Measurements from ENCODE around the gene RAB24. TPM values are rescaled to one million over a fixed set of nuclear protein-coding genes. Genes with fewer than 3 reads are reported as not detected.

Gene RAB24
- polyA plus RNA-seq, 1 donor from 2014 or later: 79.0 TPM

DNA sequence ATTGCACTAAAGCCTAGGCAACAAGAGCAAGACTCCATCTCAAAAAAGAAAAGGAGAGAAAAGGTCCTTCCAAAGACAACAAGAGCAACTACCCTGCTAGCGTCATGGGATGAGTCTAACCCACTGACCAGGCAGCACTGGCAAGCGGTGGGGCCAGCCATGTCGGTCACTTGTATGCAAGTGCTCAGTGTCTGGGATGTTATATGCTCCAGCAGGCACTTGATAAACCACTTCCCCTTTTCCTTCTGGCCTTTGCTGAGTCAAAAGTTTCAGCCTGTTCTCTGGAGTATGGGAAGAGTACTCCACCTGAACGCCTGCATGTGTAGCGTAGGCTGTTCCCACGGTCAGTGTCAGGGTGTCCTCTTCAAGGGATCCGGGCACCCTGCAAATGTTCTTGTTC is 17.4 kb upstream of the RAB24 start:
- Histone ChIP-seq H3K9me2 (ENCODE audit: insufficient read depth, low read length) (no peaks in the 10 kb centered on the region), H2AFZ (ENCODE audit: low read depth, low read length) (no peak overlapping the region), H3K27me3 (ENCODE audit: insufficient read depth, low read depth, low read length) (no peaks in the 10 kb centered on the region), H3K36me3 (ENCODE audit: insufficient read depth, low read length) (no peaks in the 10 kb centered on the region), H3F3A (ENCODE audit: insufficient read depth, low read length, poor library complexity, severe bottlenecking) (no peaks in the 10 kb centered on the region), H4K20me1 (ENCODE audit: insufficient read depth) (no peaks in the 10 kb centered on the region), H3K4me2 (ENCODE audit: low read length) (no peak overlapping the region), H3K9me3 (ENCODE audit: low read length) (no peaks in the 10 kb centered on the region), H3K27ac (ENCODE audit: low read length) (no peak overlapping the region), H3K4me3 (ENCODE audit: low read length) (no peak overlapping the region), H3K9ac (ENCODE audit: low read length) (no peak overlapping the region), H3K79me2 (replicated peaks; ENCODE audit: insufficient read depth, low read length) (no peaks in the 10 kb centered on the region)
- TF ChIP-seq SMC3 (conservative IDR thresholded peaks at IDR 0.05; ENCODE audit: poor library complexity): no peak
- TF ChIP-seq EZH2 (IDR thresholded peaks at IDR 0.05; ENCODE audit: borderline replicate concordance, insufficient read depth, low read length, poor library complexity, severe bottlenecking): no peak
- TF ChIP-seq, protein P1, sequence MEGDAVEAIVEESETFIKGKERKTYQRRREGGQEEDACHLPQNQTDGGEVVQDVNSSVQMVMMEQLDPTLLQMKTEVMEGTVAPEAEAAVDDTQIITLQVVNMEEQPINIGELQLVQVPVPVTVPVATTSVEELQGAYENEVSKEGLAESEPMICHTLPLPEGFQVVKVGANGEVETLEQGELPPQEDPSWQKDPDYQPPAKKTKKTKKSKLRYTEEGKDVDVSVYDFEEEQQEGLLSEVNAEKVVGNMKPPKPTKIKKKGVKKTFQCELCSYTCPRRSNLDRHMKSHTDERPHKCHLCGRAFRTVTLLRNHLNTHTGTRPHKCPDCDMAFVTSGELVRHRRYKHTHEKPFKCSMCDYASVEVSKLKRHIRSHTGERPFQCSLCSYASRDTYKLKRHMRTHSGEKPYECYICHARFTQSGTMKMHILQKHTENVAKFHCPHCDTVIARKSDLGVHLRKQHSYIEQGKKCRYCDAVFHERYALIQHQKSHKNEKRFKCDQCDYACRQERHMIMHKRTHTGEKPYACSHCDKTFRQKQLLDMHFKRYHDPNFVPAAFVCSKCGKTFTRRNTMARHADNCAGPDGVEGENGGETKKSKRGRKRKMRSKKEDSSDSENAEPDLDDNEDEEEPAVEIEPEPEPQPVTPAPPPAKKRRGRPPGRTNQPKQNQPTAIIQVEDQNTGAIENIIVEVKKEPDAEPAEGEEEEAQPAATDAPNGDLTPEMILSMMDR (IDR thresholded peaks at IDR 0.05; ENCODE audit: poor library complexity, severe bottlenecking): no peak
- no peak for TF ChIP-seq EP300 (conservative IDR thresholded peaks at IDR 0.05; ENCODE audit: poor library complexity, severe bottlenecking)
- TF ChIP-seq POLR2AphosphoS5 (IDR thresholded peaks at IDR 0.05): no peak
- no peak for TF ChIP-seq MXI1 (conservative IDR thresholded peaks at IDR 0.05; ENCODE audit: poor library complexity, severe bottlenecking)
- no peak for TF ChIP-seq TAF1 (IDR thresholded peaks at IDR 0.05; ENCODE audit: low read depth)
- TF ChIP-seq, protein P2, sequence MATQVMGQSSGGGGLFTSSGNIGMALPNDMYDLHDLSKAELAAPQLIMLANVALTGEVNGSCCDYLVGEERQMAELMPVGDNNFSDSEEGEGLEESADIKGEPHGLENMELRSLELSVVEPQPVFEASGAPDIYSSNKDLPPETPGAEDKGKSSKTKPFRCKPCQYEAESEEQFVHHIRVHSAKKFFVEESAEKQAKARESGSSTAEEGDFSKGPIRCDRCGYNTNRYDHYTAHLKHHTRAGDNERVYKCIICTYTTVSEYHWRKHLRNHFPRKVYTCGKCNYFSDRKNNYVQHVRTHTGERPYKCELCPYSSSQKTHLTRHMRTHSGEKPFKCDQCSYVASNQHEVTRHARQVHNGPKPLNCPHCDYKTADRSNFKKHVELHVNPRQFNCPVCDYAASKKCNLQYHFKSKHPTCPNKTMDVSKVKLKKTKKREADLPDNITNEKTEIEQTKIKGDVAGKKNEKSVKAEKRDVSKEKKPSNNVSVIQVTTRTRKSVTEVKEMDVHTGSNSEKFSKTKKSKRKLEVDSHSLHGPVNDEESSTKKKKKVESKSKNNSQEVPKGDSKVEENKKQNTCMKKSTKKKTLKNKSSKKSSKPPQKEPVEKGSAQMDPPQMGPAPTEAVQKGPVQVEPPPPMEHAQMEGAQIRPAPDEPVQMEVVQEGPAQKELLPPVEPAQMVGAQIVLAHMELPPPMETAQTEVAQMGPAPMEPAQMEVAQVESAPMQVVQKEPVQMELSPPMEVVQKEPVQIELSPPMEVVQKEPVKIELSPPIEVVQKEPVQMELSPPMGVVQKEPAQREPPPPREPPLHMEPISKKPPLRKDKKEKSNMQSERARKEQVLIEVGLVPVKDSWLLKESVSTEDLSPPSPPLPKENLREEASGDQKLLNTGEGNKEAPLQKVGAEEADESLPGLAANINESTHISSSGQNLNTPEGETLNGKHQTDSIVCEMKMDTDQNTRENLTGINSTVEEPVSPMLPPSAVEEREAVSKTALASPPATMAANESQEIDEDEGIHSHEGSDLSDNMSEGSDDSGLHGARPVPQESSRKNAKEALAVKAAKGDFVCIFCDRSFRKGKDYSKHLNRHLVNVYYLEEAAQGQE (IDR thresholded peaks at IDR 0.05; ENCODE audit: borderline replicate concordance): no peak
- TF ChIP-seq RAD21 (conservative IDR thresholded peaks at IDR 0.05): no peak

DNA sequence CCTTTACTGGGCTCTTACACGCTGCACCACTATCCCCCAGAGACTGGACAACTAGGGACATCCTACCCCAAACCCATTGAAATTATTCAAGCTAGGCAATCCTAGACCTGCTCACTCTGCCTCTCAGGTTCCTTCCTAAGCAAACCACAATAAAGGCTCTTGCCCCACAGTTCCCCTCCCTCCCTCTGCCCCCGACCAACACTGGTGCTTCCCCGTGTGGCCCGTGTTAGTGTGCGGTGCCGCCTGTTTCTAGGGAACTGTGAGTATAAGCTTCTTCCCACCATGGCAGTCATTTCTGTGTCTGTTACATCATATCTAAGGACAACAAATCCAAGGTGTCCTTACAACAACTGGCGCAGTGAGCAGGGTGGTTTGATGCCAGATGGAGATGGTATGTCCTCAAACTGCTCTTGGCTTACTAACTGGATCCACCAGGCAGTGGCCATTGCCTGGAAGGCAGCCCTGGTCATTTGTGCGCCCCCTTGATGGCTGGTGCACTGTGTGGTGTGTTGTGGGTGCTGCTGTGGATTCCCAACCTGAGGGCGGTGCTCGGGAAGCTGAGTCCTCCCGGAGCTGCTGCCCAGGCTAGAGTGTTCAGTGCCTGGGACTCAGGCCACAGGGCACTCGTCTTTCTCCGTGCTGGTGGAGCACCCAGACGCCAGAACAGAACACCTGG is 16.5 kb upstream of the RAB24 start:
- H3K4me3 ChIP-seq (ENCODE audit: low read length): no peak overlapping the region
- H3K27ac ChIP-seq (ENCODE audit: low read length): no peak overlapping the region
- H3K79me2 ChIP-seq (replicated peaks; ENCODE audit: insufficient read depth, low read length): no peaks in the 10 kb centered on the region
- no peaks in the 10 kb centered on the region for H3K9me3 ChIP-seq (ENCODE audit: low read length)
- TF ChIP-seq RAD21 (conservative IDR thresholded peaks at IDR 0.05): no peak
- TF ChIP-seq MXI1 (conservative IDR thresholded peaks at IDR 0.05; ENCODE audit: poor library complexity, severe bottlenecking): no peak
- TF ChIP-seq POLR2AphosphoS5 (IDR thresholded peaks at IDR 0.05): no peak
- no peaks in the 10 kb centered on the region for H3F3A ChIP-seq (ENCODE audit: insufficient read depth, low read length, poor library complexity, severe bottlenecking)
- no peak overlapping the region for H2AFZ ChIP-seq (ENCODE audit: low read depth, low read length)
- no peak overlapping the region for H3K4me2 ChIP-seq (ENCODE audit: low read length)
- no peaks in the 10 kb centered on the region for H3K9me2 ChIP-seq (ENCODE audit: insufficient read depth, low read length)
- no peak overlapping the region for H3K9ac ChIP-seq (ENCODE audit: low read length)
- H3K27me3 ChIP-seq (ENCODE audit: insufficient read depth, low read depth, low read length): no peaks in the 10 kb centered on the region
- H4K20me1 ChIP-seq (ENCODE audit: insufficient read depth): no peaks in the 10 kb centered on the region
- no peaks in the 10 kb centered on the region for H3K36me3 ChIP-seq (ENCODE audit: insufficient read depth, low read length)

Data from neural cell (in vitro differentiated cells).